B cell (primary cell): ENCODE data around the gene RNPEPL1. TPM values are rescaled to one million over a fixed set of nuclear protein-coding genes. Genes with fewer than 3 reads are reported as not detected.

Source experiments
- ATAC-seq: fragments of 200-7000 bp; cut with Tn5 transposase; one replicate; pipeline ENCODE4 v1.10.0; 2021; ENCODE audit warnings: low read depth, mild to moderate bottlenecking, moderate number of reproducible peaks, moderate library complexity
- CTCF ChIA-PET: fragments of 350-600 bp; sonication (Branson Sonifier 250); formaldehyde crosslinking; loops from one replicate; lab custom pipeline; 2021; ENCODE audit warnings: antibody characterized with exemption, inconsistent platforms; lab: Charles Lee
- POLR2A ChIA-PET: fragments of 350-600 bp; sonication (Branson Sonifier 250); formaldehyde crosslinking; loops from one replicate; lab custom pipeline; 2021; ENCODE audit warnings: antibody characterized with exemption; lab: Charles Lee
- DNase-seq: peaks from one replicate; pipeline ENCODE4 v3.0.0; 2013
- H2AFZ ChIP-seq: 2 replicates; pipeline ENCODE4 v1.6.1; 2012; ENCODE audit warnings: mild to moderate bottlenecking, low read depth, low read length; ENCODE audit not compliant: insufficient read depth, poor library complexity, severe bottlenecking
- H3K27ac ChIP-seq, 2 donors: 1 replicate in 1 of 2; 2 replicates in 1 of 2; pipeline ENCODE4 v1.5.1; 2012 to 2013; ENCODE audit warnings: low read length in 2 of 2, mild to moderate bottlenecking in 2 of 2, moderate library complexity in 1 of 2
- H3K27me3 ChIP-seq, 4 experiments: fragments of 200-600 bp in 1 of 4; sonication (generic) in 1 of 4; replicated peaks in 1 of 4; 1 replicate in 2 of 4; 2 replicates in 2 of 4; pipeline versions ENCODE4 v1.6.1 to v1.7.0; 2013 to 2016; ENCODE audit warnings: low read length in 3 of 4, mild to moderate bottlenecking in 2 of 4, mixed read lengths in 1 of 4, moderate library complexity in 1 of 4; ENCODE audit not compliant: insufficient read depth in 4 of 4, control insufficient read depth in 3 of 4; ENCODE audit errors: control extremely low read depth in 1 of 4
- H3K36me3 ChIP-seq, 2 experiments: replicated peaks in 1 of 2; 1 replicate in 1 of 2; 2 replicates in 1 of 2; pipeline versions ENCODE4 v1.6.1 to v1.7.1; 2013; ENCODE audit warnings: low read length in 1 of 2; ENCODE audit not compliant: insufficient read depth in 2 of 2, control insufficient read depth in 1 of 2; ENCODE audit errors: control extremely low read depth in 1 of 2, extremely low read depth in 1 of 2
- H3K4me1 ChIP-seq, 2 donors: fragments of 200-600 bp in 1 of 2; sonication (generic) in 1 of 2; 1 replicate in 1 of 2; 2 replicates in 1 of 2; pipeline versions ENCODE4 v1.5.1 to v1.6.1; 2013 to 2017; ENCODE audit warnings: low read length in 2 of 2; ENCODE audit not compliant: control insufficient read depth in 2 of 2, insufficient read depth in 2 of 2
- H3K4me2 ChIP-seq: replicated peaks from 2 replicates; pipeline ENCODE3; 2012; ENCODE audit warnings: mild to moderate bottlenecking, low read depth, low read length; ENCODE audit not compliant: poor library complexity, severe bottlenecking
- H3K4me3 ChIP-seq, 5 experiments: fragments of 200-600 bp in 1 of 5; sonication (generic) in 1 of 5; 1 replicate in 3 of 5; 2 replicates in 2 of 5; pipeline versions ENCODE4 v1.5.1 to v1.7.0; 2011 to 2016; ENCODE audit warnings: low read length in 4 of 5, mild to moderate bottlenecking in 4 of 5, low read depth in 2 of 5, control low read depth in 1 of 5, moderate library complexity in 1 of 5; ENCODE audit not compliant: insufficient read depth in 1 of 5; ENCODE audit errors: control extremely low read depth in 1 of 5, extremely low read depth in 1 of 5
- H3K79me2 ChIP-seq: fragments of 200-600 bp; sonication (generic); one replicate; pipeline ENCODE4 v1.6.0; 2016; ENCODE audit warnings: low read length; ENCODE audit not compliant: control insufficient read depth, insufficient read depth
- H3K9ac ChIP-seq: fragments of 200-600 bp; sonication (generic); 2 replicates; pipeline ENCODE4 v1.6.1; 2017; ENCODE audit warnings: mild to moderate bottlenecking, low read length, moderate library complexity
- H3K9me3 ChIP-seq, 3 donors: one replicate each; pipeline versions ENCODE4 v1.6.1 to v1.7.1; 2013; ENCODE audit warnings: low read length in 2 of 3; ENCODE audit not compliant: control insufficient read depth in 2 of 3, insufficient read depth in 1 of 3; ENCODE audit errors: control extremely low read depth in 1 of 3
- H4K20me1 ChIP-seq: 2 replicates; pipeline ENCODE4 v1.6.0; 2012; ENCODE audit warnings: mild to moderate bottlenecking, low read length; ENCODE audit not compliant: insufficient read depth, control insufficient read depth, poor library complexity, severe bottlenecking
- H3K27ac Mint-ChIP-seq: one replicate; pipeline ENCODE4 v1.8.0; 2021; ENCODE audit warnings: mixed read lengths
- H3K27me3 Mint-ChIP-seq: one replicate; pipeline ENCODE4 v1.8.0; 2021; ENCODE audit warnings: mixed read lengths
- H3K4me1 Mint-ChIP-seq: one replicate; pipeline ENCODE4 v1.8.0; 2021; ENCODE audit warnings: mixed read lengths
- H3K4me3 Mint-ChIP-seq: one replicate; pipeline ENCODE4 v1.8.0; 2021; ENCODE audit warnings: mixed read lengths
- H3K9me3 Mint-ChIP-seq: one replicate; pipeline ENCODE4 v1.8.0; 2022; ENCODE audit warnings: mixed read lengths; ENCODE audit not compliant: insufficient read depth
- CTCF ChIP-seq: fragments of 200-600 bp; IDR thresholded peaks from one replicate; pipeline ENCODE4 v1.8.0; 2022; ENCODE audit warnings: antibody characterized with exemption, mild to moderate bottlenecking
- EZH2 ChIP-seq: IDR thresholded peaks from 2 replicates; pipeline ENCODE4 v1.6.1; 2012; ENCODE audit warnings: borderline replicate concordance, low read depth, mild to moderate bottlenecking, moderate library complexity, low read length; ENCODE audit not compliant: insufficient read depth, poor library complexity, severe bottlenecking
- WGBS: methylation state at CpG from one replicate; pipeline ENCODE4 v1.1.5; 2013; ENCODE audit warnings: missing lambda C conversion rate; ENCODE audit not compliant: insufficient coverage; 5-methylcytosine and 5-hydroxymethylcytosine counted together
- intact Hi-C: fragments of 100-400 bp; cut with micrococcal nuclease; formaldehyde crosslinking; loops from one replicate; pipeline ENCODE4 v1.10.0; 2022
- polyA plus RNA-seq: library from polyadenylated mRNA; depleted of rRNA; stranded (reverse); fragments of >200 nt; gene quantifications from 2 replicates; pipeline ENCODE4 v1.2.3, GENCODE V29; 2012
- total RNA-seq, 2 donors: library from RNA; stranded (reverse); fragments of 120-200 nt in 1 of 2; gene quantifications; 1 replicate in 1 of 2; 2 replicates in 1 of 2; pipeline versions ENCODE4 v1.2.3 to v1.2.4, GENCODE V29; 2013 to 2022

Gene RNPEPL1
- total and polyA plus RNA-seq, 2 donors (not counting 1 experiment from before 2014, with no cell fraction given), result 103 to 109 TPM

- peaks cover 20% of the 10 kb centered on the region for H3K79me2 ChIP-seq
- H3K4me3 ChIP-seq, result no peak overlapping the region
- no peak overlapping the region for H3K4me3 Mint-ChIP-seq
- ATAC-seq (no peak), DNase-seq (no peak)
- no peaks in the 10 kb centered on the region for H3K27me3 ChIP-seq
- H3K4me2 ChIP-seq, result no peak overlapping the region
- H4K20me1 ChIP-seq, result peaks cover 7% of the 10 kb centered on the region
- no peaks in the 10 kb centered on the region for H3K9me3 Mint-ChIP-seq
- no peak overlapping the region for H3K27ac ChIP-seq
- no peak overlapping the region for H3K27ac Mint-ChIP-seq
- H3K4me1 ChIP-seq, result no peaks in the 10 kb centered on the region
- H3K27me3 Mint-ChIP-seq, result no peaks in the 10 kb centered on the region
- ChIA-PET POLR2A (no interaction called here), CTCF (no interaction called here)
- peaks cover 2% of the 10 kb centered on the region for H3K4me1 Mint-ChIP-seq
- no peak overlapping the region for H2AFZ ChIP-seq
- TF ChIP-seq EZH2 (no peak), CTCF (no peak)
- intact Hi-C loops, result no loop called here
- peaks cover 0 to 29% of the 10 kb centered on the region in 2 experiments for H3K36me3 ChIP-seq
- no peak overlapping the region for H3K9ac ChIP-seq
- H3K9me3 ChIP-seq, result no peaks in the 10 kb centered on the region
Measured at GRCh38 chr2:240539906-240540305, 28.4 kb upstream of the RNPEPL1 start.

GRCh38 chr2:240551288-240551687 is 17.0 kb upstream of the RNPEPL1 start:
- ChIA-PET POLR2A (interaction anchor here (0.8 to 1.0 kb wide), 2 partner anchors 10 to 14 kb away, joined by 3 to 5 read pairs; no protein-coding TSS in a partner anchor), CTCF (interaction anchor here (0.7 to 1.8 kb wide), 4 partner anchors 9 to 68 kb away, joined by 3 to 4 read pairs (median 3); partner anchors contain the start of gene DUSP28)
- intact Hi-C loops, result no loop called here
- Mint-ChIP-seq H3K9me3 (peaks cover 3% of the 10 kb centered on the region), H3K4me3 (no peak overlapping the region), H3K27me3 (no peaks in the 10 kb centered on the region), H3K27ac (peak overlapping the region; percentile 33), H3K4me1 (peaks cover 19% of the 10 kb centered on the region)
- Histone ChIP-seq H3K27me3 (no peaks in the 10 kb centered on the region), H3K4me1 (peaks cover 12% of the 10 kb centered on the region in 2 donors), H3K9me3 (peaks cover 0 to 4% (median 0%) of the 10 kb centered on the region in 3 donors), H3K36me3 (peaks cover 1 to 24% of the 10 kb centered on the region in 2 experiments), H3K4me3 (no peak overlapping the region), H3K79me2 (peaks cover 35% of the 10 kb centered on the region), H3K27ac (peak overlapping the region; percentile 28 to 78), H4K20me1 (peaks cover 34% of the 10 kb centered on the region), H2AFZ (no peak overlapping the region), H3K9ac (no peak overlapping the region), H3K4me2 (peak overlapping the region; percentile 32)
- TF ChIP-seq CTCF (no peak), EZH2 (no peak)
- DNase-seq (no peak), ATAC-seq (no peak)
- 100% methylated on average over 3 of the region's 4 CpGs for WGBS
